HepG2 (cell line): ENCODE measurements around the gene TBCB. TPM values are rescaled to one million over a fixed set of nuclear protein-coding genes. Genes with fewer than 3 reads are reported as not detected.
A peak's percentile ranks its signal among the peaks of the same experiment; 100 is the strongest.

Experiments used
- ARHGAP35 ChIP-seq: sonication (generic); formaldehyde crosslinking; IDR thresholded peaks from 2 replicates; pipeline ENCODE4 v1.9.0; 2022; ENCODE audit warnings: mild to moderate bottlenecking, inconsistent platforms, moderate library complexity, missing genetic modification reagents, borderline replicate concordance
- FOXK1 ChIP-seq: sonication (generic); formaldehyde crosslinking; IDR thresholded peaks from 2 replicates; pipeline ENCODE4 v1.4.0; 2020; ENCODE audit warnings: low read depth, missing genetic modification reagents, borderline replicate concordance
- HBP1 ChIP-seq: IDR thresholded peaks from 2 replicates; pipeline ENCODE4 v1.6.1; 2016; ENCODE audit warnings: low read depth, control low read depth
- IRF1 ChIP-seq: sonication (generic); formaldehyde crosslinking; IDR thresholded peaks from 2 replicates; pipeline ENCODE4 v1.4.0; 2020; ENCODE audit warnings: low read depth, mild to moderate bottlenecking, missing genetic modification reagents
- IRF2 ChIP-seq: IDR thresholded peaks from 2 replicates; pipeline ENCODE4 v1.6.1; 2018; ENCODE audit warnings: missing genetic modification reagents, missing compliant biosample characterization
- JARID2 ChIP-seq: sonication (generic); formaldehyde crosslinking; IDR thresholded peaks from 2 replicates; pipeline ENCODE4 v1.8.1; 2023; ENCODE audit warnings: missing genetic modification reagents, inconsistent platforms; ENCODE audit not compliant: insufficient replicate concordance
- POLR2G ChIP-seq: fragments of 200-400 bp; formaldehyde crosslinking; IDR thresholded peaks from 2 replicates; pipeline ENCODE4 v1.6.1; 2018; ENCODE audit warnings: mild to moderate bottlenecking, low read depth, low read length, moderate library complexity
- RBAK ChIP-seq: sonication (generic); formaldehyde crosslinking; IDR thresholded peaks from 2 replicates; pipeline ENCODE4 v1.5.1; 2020; ENCODE audit warnings: mild to moderate bottlenecking, missing genetic modification reagents
- RXRA ChIP-seq: sonication (generic); formaldehyde crosslinking; IDR thresholded peaks from 2 replicates; pipeline ENCODE4 v1.5.1; 2020; ENCODE audit warnings: missing genetic modification reagents
- SKI ChIP-seq: fragments of 450-650 bp; IDR thresholded peaks from one replicate; pipeline ENCODE4 v1.6.1; 2018; ENCODE audit warnings: mild to moderate bottlenecking; ENCODE audit not compliant: partially characterized antibody
- YEATS2 ChIP-seq: sonication (generic); formaldehyde crosslinking; IDR thresholded peaks from 2 replicates; pipeline ENCODE4 v1.4.0; 2020; ENCODE audit warnings: missing genetic modification reagents, borderline replicate concordance
- ZBTB3 ChIP-seq: sonication (generic); formaldehyde crosslinking; IDR thresholded peaks from 2 replicates; pipeline ENCODE4 v1.4.0; 2020; ENCODE audit warnings: low read depth, mild to moderate bottlenecking, moderate library complexity, missing genetic modification reagents, borderline replicate concordance
- ZBTB7B ChIP-seq: sonication (generic); formaldehyde crosslinking; IDR thresholded peaks from 2 replicates; pipeline ENCODE4 v1.4.0; 2020; ENCODE audit warnings: missing genetic modification reagents
- ZNF101 ChIP-seq: sonication (generic); formaldehyde crosslinking; IDR thresholded peaks from 2 replicates; pipeline ENCODE4 v1.4.0; 2020; ENCODE audit warnings: mild to moderate bottlenecking, low read depth, missing genetic modification reagents, borderline replicate concordance
- ZNF225 ChIP-seq: sonication (generic); formaldehyde crosslinking; IDR thresholded peaks from 2 replicates; pipeline ENCODE4 v1.4.0; 2020; ENCODE audit warnings: mild to moderate bottlenecking, missing genetic modification reagents
- ZNF276 ChIP-seq: sonication (generic); formaldehyde crosslinking; IDR thresholded peaks from 2 replicates; pipeline ENCODE4 v1.4.0; 2020; ENCODE audit warnings: mild to moderate bottlenecking, low read depth, missing genetic modification reagents
- ZNF296 ChIP-seq: sonication (generic); formaldehyde crosslinking; conservative IDR thresholded peaks from 2 replicates; pipeline ENCODE4 v1.5.0; 2020; ENCODE audit warnings: mild to moderate bottlenecking, missing genetic modification reagents
- polyA plus RNA-seq, 8 experiments: library from polyadenylated mRNA; depleted of rRNA in 3 of 8; stranded (reverse) in 7 of 8; unstranded in 1 of 8; fragments of >200 nt; fragmentation: Illumina TruSeq in 4 of 8; extraction: Trizol in 4 of 8; gene quantifications; 2 replicates each; pipeline versions ENCODE4 v1.2.1 to v1.2.3, GENCODE V29; 2011 to 2016; ENCODE audit warnings: low read depth in 4 of 8, missing spikeins in 1 of 8, mixed read lengths in 1 of 8; ENCODE audit not compliant: insufficient read depth in 1 of 8
- total RNA-seq, 5 experiments: library from RNA; depleted of rRNA; stranded (reverse); fragments of >200 nt; fragmentation: Illumina TruSeq; extraction: Trizol; gene quantifications; 2 replicates each; pipeline ENCODE4 v1.2.3, GENCODE V29; 2016; ENCODE audit warnings: low read depth in 1 of 5
- TF ChIP-seq, protein P1 (sequence below): sonication (generic); formaldehyde crosslinking; IDR thresholded peaks from 2 replicates; pipeline ENCODE4 v1.5.1; 2020; ENCODE audit warnings: missing genetic modification reagents, mild to moderate bottlenecking, borderline replicate concordance
- TF ChIP-seq, protein P2 (sequence below): sonication (generic); formaldehyde crosslinking; IDR thresholded peaks from 2 replicates; pipeline ENCODE4 v1.4.0; 2020; ENCODE audit warnings: low read depth, missing genetic modification reagents

TBCB gene
- total and polyA plus RNA-seq, 2 of the 13 experiments (the other 11 are each of a cell fraction or from before 2014, with no cell fraction given), result 271 to 276 TPM

DNA sequence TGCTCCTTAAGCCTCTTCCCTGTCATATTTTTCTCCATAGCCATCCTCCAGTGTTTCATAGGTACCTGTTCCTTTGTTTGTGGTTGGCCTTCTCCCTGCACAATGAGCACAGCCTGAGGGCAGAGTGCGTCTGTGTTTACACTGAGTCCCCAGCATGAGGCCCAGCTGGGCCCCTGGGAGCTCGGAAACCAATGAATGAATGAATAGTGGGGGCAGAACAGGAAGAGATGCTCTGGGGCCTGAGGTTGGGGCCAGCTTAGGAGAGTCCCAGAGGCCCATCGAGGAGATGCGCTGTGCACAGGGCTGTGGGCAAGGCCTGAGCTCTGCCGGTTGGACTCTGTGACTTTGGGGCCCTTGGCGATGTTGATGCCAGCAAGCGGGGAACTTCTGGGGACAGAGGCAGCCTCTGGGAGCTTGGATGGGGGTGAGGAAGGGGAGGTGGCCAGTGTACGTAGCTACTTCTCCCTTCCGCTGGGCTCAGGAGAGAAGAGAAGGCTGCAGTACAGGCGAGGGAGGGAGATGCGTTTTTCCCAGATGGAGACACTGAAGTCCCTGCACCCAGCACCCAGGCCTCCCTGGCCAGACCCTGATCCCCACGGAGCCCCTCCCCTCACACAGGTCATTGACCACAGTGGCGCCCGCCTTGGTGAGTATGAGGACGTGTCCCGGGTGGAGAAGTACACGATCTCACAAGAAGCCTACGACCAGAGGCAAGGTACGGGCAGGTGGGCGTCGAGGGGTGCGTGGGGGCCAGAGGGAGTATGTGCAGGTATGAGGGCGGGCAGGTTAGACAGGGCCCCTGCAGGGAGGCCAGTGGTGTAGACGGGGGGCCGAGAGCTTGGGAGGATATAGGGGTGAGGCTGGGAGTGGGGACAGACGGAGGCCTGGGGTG lies 5.1 kb downstream of the TBCB start (continued):
- TF ChIP-seq POLR2G (peak; percentile 87), SKI (peak; percentile 62), FOXK1 (CRISPR knock-in tag) (peak; percentile 94), ZNF276 (CRISPR knock-in tag) (0 out of 2 replicates have a peak, but pooled peaks have one; percentile 38), ZBTB7B (CRISPR knock-in tag) (no peak; the same call in 1 of the 2 replicates), ZBTB3 (CRISPR knock-in tag) (0 out of 2 replicates have a peak, but pooled peaks have one; percentile 42), HBP1 (CRISPR knock-in tag) (peak; percentile 100), RXRA (CRISPR knock-in tag) (peak; percentile 73; the same call in 1 of the 2 replicates), YEATS2 (CRISPR knock-in tag) (peak; percentile 66; the same call in 1 of the 2 replicates), RBAK (CRISPR knock-in tag) (no peak), ZNF296 (no peak), IRF1 (no peak), ZNF225 (CRISPR knock-in tag) (no peak), JARID2 (no peak), ARHGAP35 (CRISPR knock-in tag) (0 out of 2 replicates have a peak, but pooled peaks have one; percentile 47), ZNF101 (CRISPR knock-in tag) (no peak), IRF2 (CRISPR knock-in tag) (peak; percentile 83)
- TF ChIP-seq, protein P1, sequence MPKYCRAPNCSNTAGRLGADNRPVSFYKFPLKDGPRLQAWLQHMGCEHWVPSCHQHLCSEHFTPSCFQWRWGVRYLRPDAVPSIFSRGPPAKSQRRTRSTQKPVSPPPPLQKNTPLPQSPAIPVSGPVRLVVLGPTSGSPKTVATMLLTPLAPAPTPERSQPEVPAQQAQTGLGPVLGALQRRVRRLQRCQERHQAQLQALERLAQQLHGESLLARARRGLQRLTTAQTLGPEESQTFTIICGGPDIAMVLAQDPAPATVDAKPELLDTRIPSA (CRISPR knock-in tag), result no peak
- TF ChIP-seq, protein P2, sequence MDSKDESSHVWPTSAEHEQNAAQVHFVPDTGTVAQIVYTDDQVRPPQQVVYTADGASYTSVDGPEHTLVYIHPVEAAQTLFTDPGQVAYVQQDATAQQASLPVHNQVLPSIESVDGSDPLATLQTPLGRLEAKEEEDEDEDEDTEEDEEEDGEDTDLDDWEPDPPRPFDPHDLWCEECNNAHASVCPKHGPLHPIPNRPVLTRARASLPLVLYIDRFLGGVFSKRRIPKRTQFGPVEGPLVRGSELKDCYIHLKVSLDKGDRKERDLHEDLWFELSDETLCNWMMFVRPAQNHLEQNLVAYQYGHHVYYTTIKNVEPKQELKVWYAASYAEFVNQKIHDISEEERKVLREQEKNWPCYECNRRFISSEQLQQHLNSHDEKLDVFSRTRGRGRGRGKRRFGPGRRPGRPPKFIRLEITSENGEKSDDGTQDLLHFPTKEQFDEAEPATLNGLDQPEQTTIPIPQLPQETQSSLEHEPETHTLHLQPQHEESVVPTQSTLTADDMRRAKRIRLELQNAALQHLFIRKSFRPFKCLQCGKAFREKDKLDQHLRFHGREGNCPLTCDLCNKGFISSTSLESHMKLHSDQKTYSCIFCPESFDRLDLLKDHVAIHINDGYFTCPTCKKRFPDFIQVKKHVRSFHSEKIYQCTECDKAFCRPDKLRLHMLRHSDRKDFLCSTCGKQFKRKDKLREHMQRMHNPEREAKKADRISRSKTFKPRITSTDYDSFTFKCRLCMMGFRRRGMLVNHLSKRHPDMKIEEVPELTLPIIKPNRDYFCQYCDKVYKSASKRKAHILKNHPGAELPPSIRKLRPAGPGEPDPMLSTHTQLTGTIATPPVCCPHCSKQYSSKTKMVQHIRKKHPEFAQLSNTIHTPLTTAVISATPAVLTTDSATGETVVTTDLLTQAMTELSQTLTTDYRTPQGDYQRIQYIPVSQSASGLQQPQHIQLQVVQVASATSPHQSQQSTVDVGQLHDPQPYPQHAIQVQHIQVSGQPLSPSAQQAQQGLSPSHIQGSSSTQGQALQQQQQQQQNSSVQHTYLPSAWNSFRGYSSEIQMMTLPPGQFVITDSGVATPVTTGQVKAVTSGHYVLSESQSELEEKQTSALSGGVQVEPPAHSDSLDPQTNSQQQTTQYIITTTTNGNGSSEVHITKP (CRISPR knock-in tag), result peak; percentile 58; the same call in 1 of the 2 replicates
